Duodenal mucosa (tissue), 2 donors: ENCODE results near the gene CRYZL1.
A peak's percentile ranks its signal among the peaks of the same experiment; 100 is the strongest.
"Not testable (repeated sequence)": the region's sequence is repeated elsewhere in the genome, so short reads cannot be mapped to it uniquely, and the experiment has no call there.

Experiments
- H3K27ac ChIP-seq: one replicate; pipeline ENCODE4 v1.7.0; 2013; ENCODE audit warnings: low read depth, low read length
- H3K27me3 ChIP-seq, 2 donors: one replicate each; pipeline ENCODE4 v1.7.0; 2013; ENCODE audit warnings: low read length in 2 of 2, control low read depth in 1 of 2; ENCODE audit not compliant: insufficient read depth in 2 of 2, control insufficient read depth in 1 of 2
- H3K36me3 ChIP-seq, 2 donors: one replicate each; pipeline ENCODE4 v1.7.0; 2013; ENCODE audit warnings: low read length in 2 of 2, control low read depth in 1 of 2; ENCODE audit not compliant: insufficient read depth in 2 of 2, control insufficient read depth in 1 of 2
- H3K4me1 ChIP-seq, 2 donors: one replicate each; pipeline ENCODE4 v1.7.0; 2013; ENCODE audit warnings: low read length in 2 of 2, control low read depth in 1 of 2; ENCODE audit not compliant: insufficient read depth in 2 of 2, control insufficient read depth in 1 of 2
- H3K4me3 ChIP-seq, 2 donors: one replicate each; pipeline ENCODE4 v1.7.0; 2013; ENCODE audit warnings: low read length in 2 of 2, low read depth in 1 of 2
- H3K9ac ChIP-seq, 2 donors: one replicate each; pipeline ENCODE4 v1.7.0; 2013; ENCODE audit warnings: low read length in 2 of 2, low read depth in 1 of 2
- H3K9me3 ChIP-seq, 2 donors: one replicate each; pipeline ENCODE4 v1.7.0; 2013; ENCODE audit warnings: low read length in 2 of 2, control low read depth in 1 of 2; ENCODE audit not compliant: control insufficient read depth in 1 of 2

Gene CRYZL1

GRCh38 chr21:33640697-33641351 is 717 bp downstream of the CRYZL1 start:
- Histone ChIP-seq H3K27ac (no peak overlapping the region), H3K4me3 (peak overlapping the region; percentile 90 to 98), H3K36me3 (no peaks in the 10 kb centered on the region), H3K9me3 (no peaks in the 10 kb centered on the region), H3K27me3 (no peaks in the 10 kb centered on the region), H3K9ac (peak overlapping the region; percentile 82 to 99), H3K4me1 (peaks cover 16 to 26% of the 10 kb centered on the region in 2 donors)

GRCh38 chr21:33634254-33634653 is 7.3 kb downstream of the CRYZL1 start:
- Histone ChIP-seq H3K9ac (no peak overlapping the region), H3K36me3 (peaks cover 0 to 12% of the 10 kb centered on the region in 2 donors), H3K9me3 (no peaks in the 10 kb centered on the region), H3K27me3 (no peaks in the 10 kb centered on the region), H3K27ac (no peak overlapping the region), H3K4me1 (no peaks in the 10 kb centered on the region), H3K4me3 (no peak overlapping the region)

- H3K36me3 ChIP-seq: peaks cover 0 to 16% of the 10 kb centered on the region in 2 donors
- H3K4me3 ChIP-seq, H3K9ac ChIP-seq, H3K27me3 ChIP-seq, H3K4me1 ChIP-seq, H3K27ac ChIP-seq, H3K9me3 ChIP-seq: not testable (repeated sequence)
Observed at GRCh38 chr21:33626151-33626550, 15.4 kb downstream of the CRYZL1 start.

- Histone ChIP-seq H3K9ac (no peak overlapping the region), H3K9me3 (no peaks in the 10 kb centered on the region), H3K27ac (no peak overlapping the region), H3K27me3 (no peaks in the 10 kb centered on the region), H3K4me3 (no peak overlapping the region), H3K36me3 (peaks cover 8 to 17% of the 10 kb centered on the region in 2 donors), H3K4me1 (no peaks in the 10 kb centered on the region)
Observed at GRCh38 chr21:33622253-33622652, 19.3 kb downstream of the CRYZL1 start.

GRCh38 chr21:33619726-33620125 is 21.8 kb downstream of the CRYZL1 start:
- Histone ChIP-seq H3K36me3 (peaks cover 8 to 17% of the 10 kb centered on the region in 2 donors), H3K9ac (no peak overlapping the region)

GRCh38 chr21:33618407-33618806 is 23.1 kb downstream of the CRYZL1 start:
- H3K9me3 ChIP-seq: no peaks in the 10 kb centered on the region
- no peak overlapping the region for H3K4me3 ChIP-seq
- H3K4me1 ChIP-seq: no peaks in the 10 kb centered on the region
- no peak overlapping the region for H3K27ac ChIP-seq
- no peak overlapping the region for H3K9ac ChIP-seq
- no peaks in the 10 kb centered on the region for H3K27me3 ChIP-seq
- H3K36me3 ChIP-seq: peaks cover 8 to 19% of the 10 kb centered on the region in 2 donors

More at GRCh38 chr21:33619726-33620125, 21.8 kb downstream of the CRYZL1 start:
- no peak overlapping the region for H3K4me3 ChIP-seq
- H3K27ac ChIP-seq: no peak overlapping the region
- H3K9me3 ChIP-seq: no peaks in the 10 kb centered on the region
- H3K27me3 ChIP-seq: no peaks in the 10 kb centered on the region
- no peaks in the 10 kb centered on the region for H3K4me1 ChIP-seq

- H3K9me3 ChIP-seq, H3K27ac ChIP-seq, H3K9ac ChIP-seq, H3K4me1 ChIP-seq, H3K27me3 ChIP-seq, H3K4me3 ChIP-seq: not testable (repeated sequence)
- peaks cover 8 to 20% of the 10 kb centered on the region in 2 donors for H3K36me3 ChIP-seq
Observed at GRCh38 chr21:33617565-33617964, 24.0 kb downstream of the CRYZL1 start.

- no peak overlapping the region for H3K9ac ChIP-seq
- H3K36me3 ChIP-seq: peaks cover 0 to 23% of the 10 kb centered on the region in 2 donors
- no peak overlapping the region for H3K27ac ChIP-seq
- H3K4me3 ChIP-seq: no peak overlapping the region
- no peaks in the 10 kb centered on the region for H3K4me1 ChIP-seq
- no peaks in the 10 kb centered on the region for H3K9me3 ChIP-seq
- H3K27me3 ChIP-seq: no peaks in the 10 kb centered on the region
Observed at GRCh38 chr21:33611006-33611744, 30.4 kb downstream of the CRYZL1 start.

- Histone ChIP-seq H3K4me3 (no peak overlapping the region), H3K27ac (no peak overlapping the region), H3K27me3 (no peaks in the 10 kb centered on the region), H3K36me3 (peaks cover 0 to 22% of the 10 kb centered on the region in 2 donors), H3K9ac (no peak overlapping the region), H3K9me3 (no peaks in the 10 kb centered on the region), H3K4me1 (no peaks in the 10 kb centered on the region)
Observed at GRCh38 chr21:33608559-33608958, 33.0 kb downstream of the CRYZL1 start.

- no peak overlapping the region for H3K4me3 ChIP-seq
- no peaks in the 10 kb centered on the region for H3K27me3 ChIP-seq
- peaks cover 6 to 38% of the 10 kb centered on the region in 2 donors for H3K36me3 ChIP-seq
- no peaks in the 10 kb centered on the region for H3K9me3 ChIP-seq
- no peak overlapping the region for H3K9ac ChIP-seq
- no peak overlapping the region for H3K27ac ChIP-seq
- H3K4me1 ChIP-seq: peaks cover 9% of the 10 kb centered on the region in 2 donors
Observed at GRCh38 chr21:33598051-33598450, 43.5 kb downstream of the CRYZL1 start.
